ENCODE results near the gene PDZD2. TPM values are rescaled to one million over a fixed set of nuclear protein-coding genes. Genes with fewer than 3 reads are reported as not detected.

The PDZD2 gene
- total and polyA plus RNA-seq, 9 donors, result 4.6 to 12.6 (median 7.9) TPM

DNA sequence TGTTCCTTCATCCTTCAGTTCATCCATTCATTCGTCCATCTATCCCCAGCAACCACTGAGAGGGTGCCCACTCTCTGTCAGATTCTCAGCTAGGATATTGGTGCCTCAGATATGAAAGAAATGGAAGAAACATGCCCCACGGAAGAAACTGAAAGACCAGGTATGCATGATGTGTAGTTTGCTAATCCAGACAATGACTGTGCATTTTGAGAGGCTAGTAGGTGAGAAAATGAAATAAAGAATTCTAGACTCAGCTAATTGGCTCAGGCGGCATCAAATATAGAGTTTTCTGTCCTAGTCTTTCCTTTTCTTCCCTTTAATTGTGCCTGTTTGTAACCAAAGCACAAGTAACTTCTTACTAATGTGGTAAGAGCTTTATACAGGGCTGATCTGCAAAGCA lies 104.7 kb downstream of the PDZD2 start:
- no peak for DNase-seq
- Histone ChIP-seq H3K27me3 (ENCODE audit: control insufficient read depth, insufficient read depth, low read length) (no peaks in the 10 kb centered on the region), H3K4me3 (ENCODE audit: low read length) (no peak overlapping the region), H3K36me3 (ENCODE audit: control insufficient read depth, insufficient read depth, low read length) (no peaks in the 10 kb centered on the region), H3K4me1 (ENCODE audit: control insufficient read depth, insufficient read depth, low read length) (no peaks in the 10 kb centered on the region), H3K27ac (ENCODE audit: low read length) (no peak overlapping the region), H3K9me3 (replicated peaks; ENCODE audit: control insufficient read depth, low read depth, low read length) (peaks cover 2% of the 10 kb centered on the region)
- 89% methylated on average over 1 of the region's 3 CpGs for WGBS (ENCODE audit: insufficient coverage)

DNA sequence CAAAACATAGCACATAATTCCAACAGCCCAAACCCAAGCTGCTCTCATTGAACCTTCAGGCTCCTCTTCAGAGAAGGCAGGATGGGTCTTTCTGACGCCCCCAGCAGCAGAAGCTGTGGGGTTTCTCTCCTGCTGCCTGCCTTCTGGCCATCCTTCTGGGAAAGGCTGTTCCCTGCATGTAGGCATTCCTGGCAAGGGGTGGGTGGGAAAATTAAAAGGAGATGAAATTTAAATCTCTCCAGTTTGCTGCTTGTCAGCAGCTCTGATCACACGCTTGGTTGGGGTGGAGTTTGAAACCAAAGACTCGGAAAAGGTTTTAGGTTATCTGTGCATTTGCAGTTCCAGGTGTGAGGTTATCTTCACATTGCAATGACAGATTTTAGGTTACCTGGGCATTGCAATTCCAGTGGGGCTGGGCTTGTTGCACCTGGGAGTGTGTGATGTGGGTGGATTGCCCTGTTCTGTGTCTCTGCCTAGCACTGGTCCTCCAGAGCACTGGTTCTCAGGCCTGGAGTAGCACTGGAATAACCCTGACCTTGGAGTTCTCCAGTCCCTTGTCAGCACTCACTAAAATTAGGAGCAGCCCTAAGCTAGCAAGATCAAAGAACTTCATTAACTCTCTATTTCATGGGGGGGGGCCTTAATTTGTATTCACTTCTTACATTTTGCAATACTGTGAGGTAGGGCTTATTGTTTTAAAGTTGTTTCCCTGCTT lies 109.7 kb downstream of the PDZD2 start:
- H3K27ac ChIP-seq (ENCODE audit: low read length), result no peak overlapping the region
- H3K4me1 ChIP-seq (ENCODE audit: control insufficient read depth, insufficient read depth, low read length), result no peaks in the 10 kb centered on the region
- H3K4me3 ChIP-seq (ENCODE audit: low read length), result no peak overlapping the region
- DNase-seq, result no peak
- 81% methylated on average over 3 of the region's 3 CpGs for WGBS (ENCODE audit: insufficient coverage)
- H3K9me3 ChIP-seq (replicated peaks; ENCODE audit: control insufficient read depth, low read depth, low read length), result no peaks in the 10 kb centered on the region
- no peaks in the 10 kb centered on the region for H3K27me3 ChIP-seq (ENCODE audit: control insufficient read depth, insufficient read depth, low read length)
- no peaks in the 10 kb centered on the region for H3K36me3 ChIP-seq (ENCODE audit: control insufficient read depth, insufficient read depth, low read length)

DNA sequence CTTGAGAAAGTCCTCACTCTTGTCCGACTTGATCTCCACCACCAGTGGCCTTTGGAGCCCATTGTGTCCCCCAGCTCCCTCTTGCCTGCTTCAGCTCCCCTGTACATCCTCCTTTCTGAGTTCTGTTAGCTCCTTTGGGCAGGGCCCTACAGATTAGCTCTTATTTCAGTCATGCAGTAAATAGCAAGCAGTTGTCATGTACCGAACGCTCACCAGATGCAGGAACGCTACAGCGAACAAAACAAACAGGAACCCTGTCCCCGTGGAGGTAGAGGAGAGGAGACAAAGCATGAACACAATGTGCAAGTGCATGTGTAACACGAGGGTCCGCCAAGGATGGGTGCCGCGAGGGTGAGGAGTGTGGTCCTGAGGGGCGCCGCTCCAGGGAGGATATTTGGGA lies 111.3 kb downstream of the PDZD2 start:
- Histone ChIP-seq H3K9me3 (replicated peaks; ENCODE audit: control insufficient read depth, low read depth, low read length) (no peaks in the 10 kb centered on the region), H3K27ac (ENCODE audit: low read length) (no peak overlapping the region), H3K4me3 (ENCODE audit: low read length) (no peak overlapping the region), H3K36me3 (ENCODE audit: control insufficient read depth, insufficient read depth, low read length) (no peaks in the 10 kb centered on the region), H3K27me3 (ENCODE audit: control insufficient read depth, insufficient read depth, low read length) (peaks cover 2% of the 10 kb centered on the region), H3K4me1 (ENCODE audit: control insufficient read depth, insufficient read depth, low read length) (no peaks in the 10 kb centered on the region)
- WGBS (ENCODE audit: insufficient coverage), result 81% methylated on average over 12 of the region's 12 CpGs
- DNase-seq, result no peak

DNA sequence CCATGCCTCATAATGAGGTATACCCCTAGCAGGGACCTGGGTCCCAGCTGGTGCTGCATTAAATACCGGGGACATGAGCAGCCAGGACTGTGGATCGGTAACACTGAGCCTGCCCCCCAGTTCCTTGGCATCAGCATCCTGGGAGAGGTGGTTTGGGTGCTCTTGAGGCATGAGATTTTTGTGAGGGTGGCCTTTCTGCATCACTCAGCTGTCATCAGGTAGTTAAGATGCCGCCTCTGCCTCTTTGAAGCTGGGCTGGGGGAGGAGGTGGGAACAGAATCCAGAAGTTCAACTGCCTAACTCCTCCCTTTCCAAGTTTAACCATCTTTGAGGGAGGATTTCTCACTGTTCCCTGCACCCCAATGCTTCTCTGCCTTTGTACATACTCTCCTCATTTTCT lies 112.7 kb downstream of the PDZD2 start:
- H3K27me3 ChIP-seq (ENCODE audit: control insufficient read depth, insufficient read depth, low read length), result peaks cover 2% of the 10 kb centered on the region
- H3K9me3 ChIP-seq (replicated peaks; ENCODE audit: control insufficient read depth, low read depth, low read length), result no peaks in the 10 kb centered on the region
- 0% methylated on average over 1 of the region's 3 CpGs for WGBS (ENCODE audit: insufficient coverage)
- DNase-seq, result no peak
- H3K4me3 ChIP-seq (ENCODE audit: low read length), result no peak overlapping the region
- no peaks in the 10 kb centered on the region for H3K36me3 ChIP-seq (ENCODE audit: control insufficient read depth, insufficient read depth, low read length)
- H3K27ac ChIP-seq (ENCODE audit: low read length), result no peak overlapping the region
- no peaks in the 10 kb centered on the region for H3K4me1 ChIP-seq (ENCODE audit: control insufficient read depth, insufficient read depth, low read length)

DNA sequence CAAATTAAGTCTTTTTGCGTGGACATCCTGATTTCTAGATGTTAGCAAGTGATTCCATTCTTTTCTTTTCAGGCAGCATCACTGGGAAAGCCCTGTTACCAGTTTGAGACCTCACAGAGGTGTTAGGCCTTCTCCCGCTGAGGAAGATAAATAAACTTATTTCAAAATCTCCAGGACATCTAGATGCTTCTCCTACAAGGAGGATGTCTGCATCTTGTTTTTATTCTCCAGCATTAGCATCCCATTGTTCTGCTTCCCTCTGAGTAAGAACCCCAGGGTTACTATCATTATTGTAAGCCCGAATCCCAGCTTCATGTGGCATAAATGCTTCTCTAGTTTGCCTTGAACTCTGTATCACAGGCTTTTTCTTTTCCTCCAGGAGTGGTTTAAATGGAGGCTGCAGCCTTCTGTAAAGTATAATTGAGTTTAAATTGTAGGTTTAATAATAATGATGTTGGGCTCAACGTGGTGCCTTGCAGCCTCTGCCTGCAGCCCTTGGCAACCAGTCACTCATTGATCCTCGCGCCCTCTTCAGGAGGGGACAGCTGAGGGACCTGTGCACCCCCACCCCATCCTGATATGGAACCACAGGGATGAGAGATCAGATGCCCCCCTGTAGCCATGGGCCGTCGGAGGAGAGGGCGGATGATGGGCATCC lies 114.9 kb downstream of the PDZD2 start:
- Histone ChIP-seq H3K9me3 (replicated peaks; ENCODE audit: control insufficient read depth, low read depth, low read length) (no peaks in the 10 kb centered on the region), H3K27me3 (ENCODE audit: control insufficient read depth, insufficient read depth, low read length) (peaks cover 2% of the 10 kb centered on the region), H3K27ac (ENCODE audit: low read length) (no peak overlapping the region), H3K4me3 (ENCODE audit: low read length) (no peak overlapping the region), H3K36me3 (ENCODE audit: control insufficient read depth, insufficient read depth, low read length) (no peaks in the 10 kb centered on the region), H3K4me1 (ENCODE audit: control insufficient read depth, insufficient read depth, low read length) (peaks cover 9% of the 10 kb centered on the region)
- 50% methylated on average over 2 of the region's 9 CpGs for WGBS (ENCODE audit: insufficient coverage)
- no peak for DNase-seq

DNA sequence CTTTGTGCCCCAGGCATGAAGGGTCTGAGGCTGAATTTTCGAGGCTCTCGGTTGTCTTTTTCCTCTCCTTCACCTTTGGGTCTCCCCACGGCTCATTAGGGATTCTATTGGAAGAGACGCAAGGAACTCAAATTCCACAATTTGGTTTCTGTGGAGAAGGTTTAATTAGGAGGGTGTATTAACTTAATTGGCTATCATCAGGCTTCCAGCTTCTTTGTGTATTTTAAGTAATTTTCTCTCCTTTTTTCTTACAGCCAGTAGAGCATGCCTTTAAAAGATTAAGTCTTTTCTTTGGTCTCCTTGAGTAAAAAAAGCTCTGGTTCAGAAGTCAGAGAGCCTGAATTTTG lies 115.4 kb downstream of the PDZD2 start:
- DNase-seq, result no peak
- Histone ChIP-seq H3K27ac (ENCODE audit: low read length) (no peak overlapping the region), H3K9me3 (replicated peaks; ENCODE audit: control insufficient read depth, low read depth, low read length) (no peaks in the 10 kb centered on the region), H3K27me3 (ENCODE audit: control insufficient read depth, insufficient read depth, low read length) (peaks cover 2% of the 10 kb centered on the region), H3K4me1 (ENCODE audit: control insufficient read depth, insufficient read depth, low read length) (peaks cover 9% of the 10 kb centered on the region), H3K36me3 (ENCODE audit: control insufficient read depth, insufficient read depth, low read length) (no peaks in the 10 kb centered on the region), H3K4me3 (ENCODE audit: low read length) (no peak overlapping the region)
- no CpG with 5 or more reads among the region's 4 CpGs for WGBS (ENCODE audit: insufficient coverage)

DNA sequence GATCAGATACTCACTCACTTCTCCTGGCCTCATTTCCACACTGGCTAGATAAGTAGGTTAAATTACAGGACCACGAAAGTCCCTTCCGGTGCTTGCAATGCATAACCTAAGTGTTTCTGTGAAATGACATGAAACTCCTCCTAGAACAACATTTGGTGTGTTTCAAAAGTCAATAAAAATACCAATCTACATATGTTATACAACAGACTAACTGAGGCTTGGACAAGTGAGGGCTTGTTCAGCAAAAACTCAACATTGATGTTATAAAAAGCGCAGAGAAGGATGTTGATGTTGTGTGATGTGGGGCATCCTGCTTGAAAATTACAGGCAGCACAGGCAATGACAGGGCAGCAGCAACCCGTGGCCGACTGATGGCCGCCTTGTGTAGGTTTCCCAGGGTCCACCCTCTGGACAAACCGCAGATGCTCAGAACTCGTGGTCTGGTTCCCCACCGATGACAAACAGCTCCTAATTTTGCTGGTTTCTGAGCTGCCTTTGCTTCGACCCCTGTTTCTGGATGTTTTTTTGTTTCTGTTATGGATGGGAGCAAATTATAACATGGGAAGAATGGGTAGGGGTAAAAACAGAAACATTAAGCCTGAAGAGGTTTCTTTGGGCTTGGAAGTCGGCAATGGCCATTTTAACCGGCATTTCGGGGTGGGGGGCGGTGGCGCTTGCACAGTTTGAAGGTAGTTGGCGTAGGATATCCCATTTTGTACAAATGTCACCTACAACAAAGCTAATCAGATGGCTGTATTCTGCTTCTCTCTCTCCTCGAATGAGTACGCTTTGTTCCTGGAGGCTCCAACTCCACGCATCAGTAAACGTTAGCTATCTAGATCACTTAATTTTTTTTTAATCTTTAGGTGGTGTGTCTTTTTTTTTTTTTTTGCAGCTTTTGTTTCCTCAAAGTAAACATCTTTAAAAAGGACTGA lies 116.1 kb downstream of the PDZD2 start:
- Histone ChIP-seq H3K4me1 (ENCODE audit: control insufficient read depth, insufficient read depth, low read length) (peaks cover 9% of the 10 kb centered on the region), H3K27ac (ENCODE audit: low read length) (no peak overlapping the region), H3K36me3 (ENCODE audit: control insufficient read depth, insufficient read depth, low read length) (no peaks in the 10 kb centered on the region), H3K9me3 (replicated peaks; ENCODE audit: control insufficient read depth, low read depth, low read length) (no peaks in the 10 kb centered on the region), H3K27me3 (ENCODE audit: control insufficient read depth, insufficient read depth, low read length) (peaks cover 2% of the 10 kb centered on the region), H3K4me3 (ENCODE audit: low read length) (no peak overlapping the region)
- 81% methylated on average over 9 of the region's 20 CpGs for WGBS (ENCODE audit: insufficient coverage)
- DNase-seq, result no peak

DNA sequence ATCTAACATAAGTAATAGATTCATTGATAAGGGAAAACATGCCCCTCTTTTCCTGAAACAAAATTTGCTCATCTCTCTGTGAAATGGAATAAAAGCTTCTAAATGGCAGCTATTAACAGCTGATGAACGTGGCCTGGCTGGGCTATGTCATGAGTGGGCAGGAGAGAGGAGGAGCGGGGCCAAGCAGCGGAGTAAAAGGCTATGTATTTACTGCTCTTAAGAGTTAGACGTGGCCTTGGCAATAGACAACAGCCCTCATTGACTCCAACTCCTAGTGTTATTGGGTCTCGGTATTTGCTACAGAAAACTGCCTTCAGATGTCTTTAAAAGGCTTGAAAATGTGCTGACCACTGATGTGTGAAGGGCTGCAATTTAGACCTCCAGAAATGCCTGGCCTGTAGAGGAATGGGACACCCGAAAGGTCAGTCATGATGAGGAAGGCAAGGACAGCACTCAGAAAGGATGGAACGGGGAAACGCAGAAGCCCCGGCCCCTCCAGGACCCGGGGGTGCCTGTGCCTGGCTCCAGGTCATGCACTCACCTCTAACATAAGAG lies 116.8 kb downstream of the PDZD2 start:
- Histone ChIP-seq H3K36me3 (ENCODE audit: control insufficient read depth, insufficient read depth, low read length) (no peaks in the 10 kb centered on the region), H3K27ac (ENCODE audit: low read length) (no peak overlapping the region)
- 50% methylated on average over 1 of the region's 10 CpGs for WGBS (ENCODE audit: insufficient coverage)

DNA sequence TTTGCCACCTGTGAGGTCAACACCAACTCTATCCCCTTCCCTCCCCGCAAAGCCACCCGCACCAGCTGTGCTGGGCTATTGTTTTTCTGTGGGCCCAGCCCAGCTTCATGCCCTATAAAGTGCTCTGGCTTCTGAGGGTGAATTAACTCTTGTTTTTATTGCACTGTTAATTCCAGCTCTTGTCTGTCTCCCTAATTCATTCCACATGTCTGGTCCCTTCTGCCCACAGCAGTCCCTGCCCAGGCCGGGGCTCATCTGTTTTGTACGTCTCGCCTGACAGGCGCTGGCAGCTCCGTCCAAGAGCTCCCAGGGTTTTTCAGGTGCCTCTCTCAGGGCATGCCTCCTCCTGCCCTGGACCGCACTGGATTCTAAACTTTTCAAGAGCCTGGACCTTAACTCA lies 118.9 kb downstream of the PDZD2 start:
- WGBS (ENCODE audit: insufficient coverage), result 39% methylated on average over 8 of the region's 8 CpGs
- no peaks in the 10 kb centered on the region for H3K36me3 ChIP-seq (ENCODE audit: control insufficient read depth, insufficient read depth, low read length)
- no peaks in the 10 kb centered on the region for H3K9me3 ChIP-seq (replicated peaks; ENCODE audit: control insufficient read depth, low read depth, low read length)
- H3K4me3 ChIP-seq (ENCODE audit: low read length), result no peak overlapping the region
- no peak overlapping the region for H3K27ac ChIP-seq (ENCODE audit: low read length)
- H3K4me1 ChIP-seq (ENCODE audit: control insufficient read depth, insufficient read depth, low read length), result peaks cover 9% of the 10 kb centered on the region
- peaks cover 2% of the 10 kb centered on the region for H3K27me3 ChIP-seq (ENCODE audit: control insufficient read depth, insufficient read depth, low read length)
- no peak for DNase-seq

More for the DNA sequence above, 116.8 kb downstream of the PDZD2 start:
- Histone ChIP-seq H3K4me1 (ENCODE audit: control insufficient read depth, insufficient read depth, low read length) (peaks cover 9% of the 10 kb centered on the region), H3K27me3 (ENCODE audit: control insufficient read depth, insufficient read depth, low read length) (peaks cover 2% of the 10 kb centered on the region), H3K4me3 (ENCODE audit: low read length) (no peak overlapping the region), H3K9me3 (replicated peaks; ENCODE audit: control insufficient read depth, low read depth, low read length) (no peaks in the 10 kb centered on the region)
- no peak for DNase-seq
